SU-DHL-6 (cell line): ENCODE data around the gene TMOD2.

ENCODE experiments used
- EZH2phosphoT487 ChIP-seq: fragments of 200-600 bp; sonication (generic), shearing (Covaris generic); conservative IDR thresholded peaks from 2 replicates; pipeline ENCODE4 v1.6.1; 2018; ENCODE audit warnings: mild to moderate bottlenecking, antibody characterized with exemption, low read length, moderate library complexity, mixed read lengths
- TF ChIP-seq, protein P1 (sequence below): fragments of 200-600 bp; sonication (generic); IDR thresholded peaks from one replicate; pipeline ENCODE4 v1.5.1; 2017; ENCODE audit warnings: antibody characterized with exemption, mild to moderate bottlenecking, low read length, moderate library complexity; ENCODE audit not compliant: insufficient read depth, poor library complexity, severe bottlenecking

GRCh38 chr15:51818150-51818549, 66.8 kb downstream of the TMOD2 start:
- TF ChIP-seq, protein P1, sequence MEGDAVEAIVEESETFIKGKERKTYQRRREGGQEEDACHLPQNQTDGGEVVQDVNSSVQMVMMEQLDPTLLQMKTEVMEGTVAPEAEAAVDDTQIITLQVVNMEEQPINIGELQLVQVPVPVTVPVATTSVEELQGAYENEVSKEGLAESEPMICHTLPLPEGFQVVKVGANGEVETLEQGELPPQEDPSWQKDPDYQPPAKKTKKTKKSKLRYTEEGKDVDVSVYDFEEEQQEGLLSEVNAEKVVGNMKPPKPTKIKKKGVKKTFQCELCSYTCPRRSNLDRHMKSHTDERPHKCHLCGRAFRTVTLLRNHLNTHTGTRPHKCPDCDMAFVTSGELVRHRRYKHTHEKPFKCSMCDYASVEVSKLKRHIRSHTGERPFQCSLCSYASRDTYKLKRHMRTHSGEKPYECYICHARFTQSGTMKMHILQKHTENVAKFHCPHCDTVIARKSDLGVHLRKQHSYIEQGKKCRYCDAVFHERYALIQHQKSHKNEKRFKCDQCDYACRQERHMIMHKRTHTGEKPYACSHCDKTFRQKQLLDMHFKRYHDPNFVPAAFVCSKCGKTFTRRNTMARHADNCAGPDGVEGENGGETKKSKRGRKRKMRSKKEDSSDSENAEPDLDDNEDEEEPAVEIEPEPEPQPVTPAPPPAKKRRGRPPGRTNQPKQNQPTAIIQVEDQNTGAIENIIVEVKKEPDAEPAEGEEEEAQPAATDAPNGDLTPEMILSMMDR: no peak
- TF ChIP-seq EZH2phosphoT487: no peak
